DOHH2 (cell line): Measurements from ENCODE around the gene PGM2L1.

Source experiments
- H3F3A ChIP-seq: fragments of 200-600 bp; sonication (generic), shearing (Covaris generic); 2 replicates; pipeline ENCODE4 v1.6.0; 2016; ENCODE audit warnings: antibody characterized with exemption, mild to moderate bottlenecking; ENCODE audit not compliant: control insufficient read depth, insufficient read depth
- H3K27ac ChIP-seq: fragments of 200-600 bp; sonication (generic); 2 replicates; pipeline ENCODE4 v1.5.1; 2014; ENCODE audit warnings: low read depth, mild to moderate bottlenecking, low read length, moderate library complexity
- H3K27me3 ChIP-seq: fragments of 200-600 bp; sonication (generic); 2 replicates; pipeline ENCODE4 v1.6.1; 2014; ENCODE audit warnings: mild to moderate bottlenecking, low read length, mixed read lengths; ENCODE audit not compliant: control insufficient read depth
- H3K36me3 ChIP-seq: fragments of 200-600 bp; sonication (generic); 2 replicates; pipeline ENCODE4 v1.6.1; 2014; ENCODE audit warnings: mild to moderate bottlenecking, low read length, moderate library complexity, mixed read lengths; ENCODE audit not compliant: control insufficient read depth
- H3K4me1 ChIP-seq: fragments of 200-600 bp; sonication (generic); 2 replicates; pipeline ENCODE4 v1.6.1; 2014; ENCODE audit warnings: mild to moderate bottlenecking, low read length, mixed read lengths; ENCODE audit not compliant: control insufficient read depth
- H3K4me2 ChIP-seq: fragments of 200-600 bp; sonication (generic); 2 replicates; pipeline ENCODE4 v1.6.0; 2014; ENCODE audit warnings: mild to moderate bottlenecking, low read length, moderate library complexity
- H3K4me3 ChIP-seq: fragments of 200-600 bp; sonication (generic); 2 replicates; pipeline ENCODE4 v1.5.1; 2014; ENCODE audit warnings: mild to moderate bottlenecking, low read length, mixed read lengths
- H3K79me2 ChIP-seq: fragments of 200-600 bp; sonication (generic); 2 replicates; pipeline ENCODE4 v1.6.1; 2014; ENCODE audit warnings: mild to moderate bottlenecking, low read length, mixed read lengths; ENCODE audit not compliant: control insufficient read depth
- H3K9me2 ChIP-seq: fragments of 200-600 bp; sonication (generic); replicated peaks from 2 replicates; pipeline ENCODE4 v1.6.1; 2014; ENCODE audit warnings: mild to moderate bottlenecking, low read length, mixed read lengths; ENCODE audit not compliant: control insufficient read depth
- H3K9me3 ChIP-seq: fragments of 200-600 bp; sonication (generic); 2 replicates; pipeline ENCODE4 v1.6.1; 2014; ENCODE audit warnings: antibody characterized with exemption, low read length, mixed read lengths; ENCODE audit not compliant: control insufficient read depth, insufficient read depth
- H4K20me1 ChIP-seq: fragments of 200-600 bp; sonication (generic); 2 replicates; pipeline ENCODE4 v1.6.0; 2014; ENCODE audit warnings: low read depth, mild to moderate bottlenecking, antibody characterized with exemption, low read length, moderate library complexity; ENCODE audit not compliant: control insufficient read depth, insufficient read depth
- CTCF ChIP-seq: fragments of 200-600 bp; sonication (generic); IDR thresholded peaks from one replicate; pipeline ENCODE4 v1.5.1; 2014; ENCODE audit warnings: antibody characterized with exemption, mild to moderate bottlenecking, low read depth, low read length; ENCODE audit not compliant: poor library complexity, severe bottlenecking
- EZH2phosphoT487 ChIP-seq: fragments of 200-600 bp; sonication (generic); IDR thresholded peaks from 2 replicates; pipeline ENCODE4 v1.6.1; 2017; ENCODE audit warnings: borderline replicate concordance, mild to moderate bottlenecking, antibody characterized with exemption, low read length, moderate library complexity, mixed read lengths

The PGM2L1 gene

GRCh38 chr11:74429205-74429604 lies 31.0 kb upstream of the PGM2L1 start:
- H3K27ac ChIP-seq, result no peak overlapping the region
- no peak for TF ChIP-seq EZH2phosphoT487
- TF ChIP-seq CTCF, result no peak
- H3K4me1 ChIP-seq, result no peaks in the 10 kb centered on the region
- no peaks in the 10 kb centered on the region for H4K20me1 ChIP-seq
- no peak overlapping the region for H3K4me3 ChIP-seq
- no peak overlapping the region for H3K4me2 ChIP-seq
- H3K27me3 ChIP-seq, result peaks cover 3% of the 10 kb centered on the region; the same call in 1 of the 2 replicates
- H3K9me3 ChIP-seq, result no peaks in the 10 kb centered on the region
- no peaks in the 10 kb centered on the region for H3K9me2 ChIP-seq
- no peaks in the 10 kb centered on the region for H3K36me3 ChIP-seq
- no peaks in the 10 kb centered on the region for H3K79me2 ChIP-seq
- no peaks in the 10 kb centered on the region for H3F3A ChIP-seq

- H3K36me3 ChIP-seq, result no peaks in the 10 kb centered on the region
- no peaks in the 10 kb centered on the region for H3F3A ChIP-seq
- no peaks in the 10 kb centered on the region for H4K20me1 ChIP-seq
- H3K9me3 ChIP-seq, result no peaks in the 10 kb centered on the region
- H3K27ac ChIP-seq, result no peak overlapping the region
- no peak overlapping the region for H3K4me3 ChIP-seq
- no peaks in the 10 kb centered on the region for H3K9me2 ChIP-seq
- no peak for TF ChIP-seq EZH2phosphoT487
- no peak for TF ChIP-seq CTCF
- no peaks in the 10 kb centered on the region for H3K4me1 ChIP-seq
- no peak overlapping the region for H3K4me2 ChIP-seq
- no peaks in the 10 kb centered on the region for H3K79me2 ChIP-seq
- peaks cover 8% of the 10 kb centered on the region; the same call in 1 of the 2 replicates for H3K27me3 ChIP-seq
Measured at GRCh38 chr11:74427384-74427886, 29.2 kb upstream of the PGM2L1 start.

- H3K27me3 ChIP-seq, result peaks cover 16% of the 10 kb centered on the region
- no peak overlapping the region for H3K27ac ChIP-seq
- no peaks in the 10 kb centered on the region for H3K4me1 ChIP-seq
- H3F3A ChIP-seq, result no peaks in the 10 kb centered on the region
- H3K79me2 ChIP-seq, result no peaks in the 10 kb centered on the region
- H3K36me3 ChIP-seq, result no peaks in the 10 kb centered on the region
- TF ChIP-seq EZH2phosphoT487, result no peak
- no peak for TF ChIP-seq CTCF
- no peaks in the 10 kb centered on the region for H3K9me3 ChIP-seq
- H4K20me1 ChIP-seq, result no peaks in the 10 kb centered on the region
- H3K4me2 ChIP-seq, result no peak overlapping the region
- H3K4me3 ChIP-seq, result no peak overlapping the region
- H3K9me2 ChIP-seq, result no peaks in the 10 kb centered on the region
Measured at GRCh38 chr11:74425100-74425499, 26.9 kb upstream of the PGM2L1 start.

- Histone ChIP-seq H3K27ac (no peak overlapping the region), H3K4me1 (no peaks in the 10 kb centered on the region), H3K79me2 (no peaks in the 10 kb centered on the region), H4K20me1 (no peaks in the 10 kb centered on the region), H3K9me3 (no peaks in the 10 kb centered on the region), H3F3A (no peaks in the 10 kb centered on the region), H3K27me3 (peaks cover 27% of the 10 kb centered on the region), H3K4me2 (no peak overlapping the region), H3K36me3 (no peaks in the 10 kb centered on the region), H3K9me2 (no peaks in the 10 kb centered on the region), H3K4me3 (no peak overlapping the region)
- TF ChIP-seq CTCF, result no peak
Measured at GRCh38 chr11:74418509-74418895, 20.3 kb upstream of the PGM2L1 start.
